ENCODE measurements around the gene NDUFAF7. TPM values are rescaled to one million over a fixed set of nuclear protein-coding genes. Genes with fewer than 3 reads are reported as not detected.

NDUFAF7 gene
- total and polyA plus RNA-seq, 10 of the 15 experiments (the other 5 are each of a cell fraction or from before 2014, with no cell fraction given): 16.6 to 39.5 (median 24.3) TPM

DNA sequence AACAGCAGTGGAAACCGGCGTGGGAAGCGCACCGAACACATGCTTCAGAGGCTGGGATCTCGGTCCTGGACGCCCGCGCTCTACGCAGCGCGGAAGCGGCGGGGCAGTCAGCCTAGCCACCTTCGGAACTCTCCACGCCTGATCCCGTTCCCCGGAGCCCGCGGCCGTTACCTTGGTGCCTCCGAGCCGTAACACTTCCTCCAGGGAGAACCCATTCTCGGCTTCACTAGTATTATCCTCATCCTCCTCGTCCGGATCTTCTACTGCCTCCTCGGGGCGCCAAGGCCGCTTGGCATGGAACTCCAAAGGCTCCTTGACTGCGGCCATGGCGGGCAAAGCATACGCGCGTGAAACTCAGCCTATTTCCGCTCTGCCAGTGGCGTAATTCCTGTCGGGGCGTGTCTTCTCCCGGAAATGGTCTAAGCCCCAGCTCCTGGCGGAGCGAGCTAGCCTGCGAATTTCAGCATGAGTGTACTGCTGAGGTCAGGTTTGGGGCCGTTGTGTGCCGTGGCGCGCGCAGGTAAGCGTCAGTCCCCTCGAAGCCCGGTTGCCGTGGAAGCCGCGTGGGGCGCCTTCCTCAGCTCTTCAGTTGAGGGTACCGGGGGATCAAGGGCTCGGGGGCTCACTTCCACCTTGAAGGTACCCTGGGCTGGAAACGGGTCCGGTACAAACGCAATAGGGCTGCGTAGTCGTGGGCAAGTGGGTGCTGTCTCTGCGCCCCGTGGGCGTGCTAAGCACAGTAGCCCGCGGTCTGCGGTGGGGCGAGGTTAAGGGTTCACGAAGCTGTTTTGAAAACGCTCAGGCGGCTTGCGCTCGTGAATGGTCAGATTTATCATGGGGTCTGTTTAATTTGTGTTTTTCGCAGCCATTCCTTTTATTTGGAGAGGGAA, at the start of gene NDUFAF7, which contains the start of gene CEBPZ (continued):
- TF ChIP-seq, protein P1, sequence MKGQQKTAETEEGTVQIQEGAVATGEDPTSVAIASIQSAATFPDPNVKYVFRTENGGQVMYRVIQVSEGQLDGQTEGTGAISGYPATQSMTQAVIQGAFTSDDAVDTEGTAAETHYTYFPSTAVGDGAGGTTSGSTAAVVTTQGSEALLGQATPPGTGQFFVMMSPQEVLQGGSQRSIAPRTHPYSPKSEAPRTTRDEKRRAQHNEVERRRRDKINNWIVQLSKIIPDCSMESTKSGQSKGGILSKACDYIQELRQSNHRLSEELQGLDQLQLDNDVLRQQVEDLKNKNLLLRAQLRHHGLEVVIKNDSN (IDR thresholded peaks at IDR 0.05; ENCODE audit: borderline replicate concordance, extremely low read length, insufficient read depth, low read depth, low read length): no peak
- no peak for TF ChIP-seq SUZ12 (IDR thresholded peaks at IDR 0.05; ENCODE audit: unreplicated experiment)
- peak; percentile 94 for TF ChIP-seq GABPA (IDR thresholded peaks at IDR 0.05; ENCODE audit: low read depth)
- TF ChIP-seq SREBF1 (IDR thresholded peaks at IDR 0.05; ENCODE audit: low read length): no peak
- TF ChIP-seq, protein P2, sequence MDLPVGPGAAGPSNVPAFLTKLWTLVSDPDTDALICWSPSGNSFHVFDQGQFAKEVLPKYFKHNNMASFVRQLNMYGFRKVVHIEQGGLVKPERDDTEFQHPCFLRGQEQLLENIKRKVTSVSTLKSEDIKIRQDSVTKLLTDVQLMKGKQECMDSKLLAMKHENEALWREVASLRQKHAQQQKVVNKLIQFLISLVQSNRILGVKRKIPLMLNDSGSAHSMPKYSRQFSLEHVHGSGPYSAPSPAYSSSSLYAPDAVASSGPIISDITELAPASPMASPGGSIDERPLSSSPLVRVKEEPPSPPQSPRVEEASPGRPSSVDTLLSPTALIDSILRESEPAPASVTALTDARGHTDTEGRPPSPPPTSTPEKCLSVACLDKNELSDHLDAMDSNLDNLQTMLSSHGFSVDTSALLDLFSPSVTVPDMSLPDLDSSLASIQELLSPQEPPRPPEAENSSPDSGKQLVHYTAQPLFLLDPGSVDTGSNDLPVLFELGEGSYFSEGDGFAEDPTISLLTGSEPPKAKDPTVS (IDR thresholded peaks at IDR 0.05; ENCODE audit: low read depth, low read length): no peak
- TF ChIP-seq TCF12 (IDR thresholded peaks at IDR 0.05; ENCODE audit: low read depth, low read length): peak; percentile 42; the same call in 1 of the 2 replicates
- no peak for TF ChIP-seq SPI1 (IDR thresholded peaks at IDR 0.05; ENCODE audit: borderline replicate concordance, insufficient read depth, low read depth, low read length)
- 0 out of 2 replicates have a peak, but pooled peaks have one; percentile 45 for TF ChIP-seq FOXM1 (IDR thresholded peaks at IDR 0.05; ENCODE audit: low read depth, low read length)
- TF ChIP-seq RAD21 (IDR thresholded peaks at IDR 0.05; ENCODE audit: insufficient read depth, low read depth, low read length): no peak
- TF ChIP-seq FOS (IDR thresholded peaks at IDR 0.05; ENCODE audit: borderline replicate concordance, extremely low read depth, insufficient read length): no peak
- peak; percentile 57 for TF ChIP-seq MYC (IDR thresholded peaks at IDR 0.05; ENCODE audit: insufficient read depth, insufficient read length, insufficient replicate concordance, low read length, severe bottlenecking)
- TF ChIP-seq, protein P3, sequence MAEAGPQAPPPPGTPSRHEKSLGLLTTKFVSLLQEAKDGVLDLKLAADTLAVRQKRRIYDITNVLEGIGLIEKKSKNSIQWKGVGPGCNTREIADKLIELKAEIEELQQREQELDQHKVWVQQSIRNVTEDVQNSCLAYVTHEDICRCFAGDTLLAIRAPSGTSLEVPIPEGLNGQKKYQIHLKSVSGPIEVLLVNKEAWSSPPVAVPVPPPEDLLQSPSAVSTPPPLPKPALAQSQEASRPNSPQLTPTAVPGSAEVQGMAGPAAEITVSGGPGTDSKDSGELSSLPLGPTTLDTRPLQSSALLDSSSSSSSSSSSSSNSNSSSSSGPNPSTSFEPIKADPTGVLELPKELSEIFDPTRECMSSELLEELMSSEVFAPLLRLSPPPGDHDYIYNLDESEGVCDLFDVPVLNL (IDR thresholded peaks at IDR 0.05; ENCODE audit: low read depth, low read length): peak; percentile 32; the same call in 1 of the 2 replicates
- peak; percentile 82; the same call in 2 of the 3 replicates for TF ChIP-seq POU2F2 (IDR thresholded peaks at IDR 0.05; ENCODE audit: borderline replicate concordance, low read depth, low read length)
- no peak for TF ChIP-seq MYB (IDR thresholded peaks at IDR 0.05; ENCODE audit: borderline replicate concordance, low read depth, low read length)
- peak; percentile 23; the same call in 1 of the 2 replicates for TF ChIP-seq ZNF207 (IDR thresholded peaks at IDR 0.05; ENCODE audit: borderline replicate concordance)
- TF ChIP-seq NRF1 (conservative IDR thresholded peaks at IDR 0.05; ENCODE audit: low read depth, low read length): no peak
- 0 out of 2 replicates have a peak, but pooled peaks have one; percentile 58 for TF ChIP-seq ZSCAN29 (IDR thresholded peaks at IDR 0.05)
- TF ChIP-seq NBN (IDR thresholded peaks at IDR 0.05): peak; percentile 88
- TF ChIP-seq PAX8 (IDR thresholded peaks at IDR 0.05): peak; percentile 76; the same call in 1 of the 2 replicates
- no peak; the same call in 1 of the 2 replicates for TF ChIP-seq CHD2 (IDR thresholded peaks at IDR 0.05; ENCODE audit: borderline replicate concordance, low read depth, low read length)
- TF ChIP-seq, protein P4, sequence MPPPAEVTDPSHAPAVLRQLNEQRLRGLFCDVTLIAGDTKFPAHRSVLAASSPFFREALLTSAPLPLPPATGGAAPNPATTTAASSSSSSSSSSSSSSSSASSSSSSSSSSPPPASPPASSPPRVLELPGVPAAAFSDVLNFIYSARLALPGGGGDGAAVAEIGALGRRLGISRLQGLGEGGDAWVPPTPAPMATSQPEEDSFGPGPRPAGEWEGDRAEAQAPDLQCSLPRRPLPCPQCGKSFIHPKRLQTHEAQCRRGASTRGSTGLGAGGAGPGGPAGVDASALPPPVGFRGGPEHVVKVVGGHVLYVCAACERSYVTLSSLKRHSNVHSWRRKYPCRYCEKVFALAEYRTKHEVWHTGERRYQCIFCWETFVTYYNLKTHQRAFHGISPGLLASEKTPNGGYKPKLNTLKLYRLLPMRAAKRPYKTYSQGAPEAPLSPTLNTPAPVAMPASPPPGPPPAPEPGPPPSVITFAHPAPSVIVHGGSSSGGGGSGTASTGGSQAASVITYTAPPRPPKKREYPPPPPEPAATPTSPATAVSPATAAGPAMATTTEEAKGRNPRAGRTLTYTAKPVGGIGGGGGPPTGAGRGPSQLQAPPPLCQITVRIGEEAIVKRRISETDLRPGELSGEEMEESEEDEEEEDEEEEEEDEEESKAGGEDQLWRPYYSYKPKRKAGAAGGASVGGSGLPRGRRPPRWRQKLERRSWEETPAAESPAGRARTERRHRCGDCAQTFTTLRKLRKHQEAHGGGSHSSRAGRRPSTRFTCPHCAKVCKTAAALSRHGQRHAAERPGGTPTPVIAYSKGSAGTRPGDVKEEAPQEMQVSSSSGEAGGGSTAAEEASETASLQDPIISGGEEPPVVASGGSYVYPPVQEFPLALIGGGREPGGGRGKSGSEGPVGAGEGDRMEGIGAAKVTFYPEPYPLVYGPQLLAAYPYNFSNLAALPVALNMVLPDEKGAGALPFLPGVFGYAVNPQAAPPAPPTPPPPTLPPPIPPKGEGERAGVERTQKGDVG (CRISPR knock-in tag; IDR thresholded peaks at IDR 0.05): no peak
- TF ChIP-seq SIN3A (IDR thresholded peaks at IDR 0.05; ENCODE audit: low read depth, low read length): peak; percentile 76
- TF ChIP-seq ZNF622 (IDR thresholded peaks at IDR 0.05): no peak
